Ascending aorta (tissue), 2 donors: ENCODE measurements around the gene PARP4. TPM values are rescaled to one million over a fixed set of nuclear protein-coding genes. Genes with fewer than 3 reads are reported as not detected.
"Not testable (repeated sequence)": the region's sequence is repeated elsewhere in the genome, so short reads cannot be mapped to it uniquely, and the experiment has no call there.

ENCODE experiments used
- DNase-seq, 2 donors: peaks; one replicate each; pipeline ENCODE4 v3.0.0-alpha.2; 2019; ENCODE audit warnings: low spot score in 2 of 2
- H3K27ac ChIP-seq, 2 donors: fragments of 200-600 bp; sonication (generic); one replicate each; pipeline ENCODE4 v1.5.1; 2016 to 2017; ENCODE audit warnings: mild to moderate bottlenecking in 1 of 2
- H3K27me3 ChIP-seq: fragments of 200-600 bp; sonication (generic); one replicate; pipeline ENCODE4 v1.5.1; 2017
- H3K36me3 ChIP-seq, 2 donors: fragments of 200-600 bp; sonication (generic); one replicate each; pipeline ENCODE4 v1.5.1; 2016
- H3K4me1 ChIP-seq, 2 donors: fragments of 200-600 bp; sonication (generic); one replicate each; pipeline ENCODE4 v1.5.1; 2016 to 2017; ENCODE audit warnings: mild to moderate bottlenecking in 1 of 2
- H3K4me3 ChIP-seq, 2 donors: fragments of 200-600 bp; sonication (generic); one replicate each; pipeline ENCODE4 v1.5.1; 2016 to 2017; ENCODE audit warnings: mild to moderate bottlenecking in 1 of 2
- H3K9me3 ChIP-seq, 2 donors: fragments of 200-600 bp; sonication (generic); one replicate each; pipeline ENCODE4 v1.5.1; 2016
- CTCF ChIP-seq, 3 experiments: fragments of 200-600 bp in 2 of 3; fragments of 450-650 bp in 1 of 3; sonication (generic) in 2 of 3; IDR thresholded peaks; one replicate each; pipeline ENCODE4 v1.5.1; 2016 to 2019; ENCODE audit warnings: antibody characterized with exemption in 3 of 3, mild to moderate bottlenecking in 1 of 3, moderate library complexity in 1 of 3
- intact Hi-C: fragments of 100-400 bp; cut with DNase I; formaldehyde crosslinking; loops from one replicate; pipeline ENCODE4 v1.15.1; 2023
- total RNA-seq: library from RNA; depleted of rRNA; stranded (reverse); fragments of >200 nt; gene quantifications from one replicate; pipeline ENCODE4 v1.1.0, GENCODE V29; 2016

The PARP4 gene
- total RNA-seq, 1 donor from 2014 or later, result 15.8 TPM

- Histone ChIP-seq H3K36me3 (peaks cover 37 to 78% of the 10 kb centered on the region in 2 donors), H3K27ac (no peak overlapping the region), H3K4me1 (no peaks in the 10 kb centered on the region), H3K4me3 (no peak overlapping the region), H3K9me3 (no peaks in the 10 kb centered on the region), H3K27me3 (no peaks in the 10 kb centered on the region)
- no peak for DNase-seq
- intact Hi-C loops, result no loop called here
- no peak for TF ChIP-seq CTCF (IDR thresholded peaks at IDR 0.05)
Measured at GRCh38 chr13:24489721-24490120, 22.9 kb downstream of the PARP4 start.

- intact Hi-C loops, H3K4me1 ChIP-seq, H3K27me3 ChIP-seq, H3K27ac ChIP-seq, H3K4me3 ChIP-seq, H3K9me3 ChIP-seq, DNase-seq: not testable (repeated sequence)
- peaks cover 38 to 72% of the 10 kb centered on the region in 2 donors for H3K36me3 ChIP-seq
Measured at GRCh38 chr13:24488092-24488491, 24.5 kb downstream of the PARP4 start.

GRCh38 chr13:24486017-24486657 lies 26.4 kb downstream of the PARP4 start:
- H3K4me1 ChIP-seq, intact Hi-C loops, H3K4me3 ChIP-seq, H3K9me3 ChIP-seq, H3K27ac ChIP-seq, DNase-seq, H3K27me3 ChIP-seq: not testable (repeated sequence)
- peaks cover 41 to 70% of the 10 kb centered on the region in 2 donors for H3K36me3 ChIP-seq

- DNase-seq, result no peak
- H3K27me3 ChIP-seq, result no peaks in the 10 kb centered on the region
- peaks cover 26 to 62% of the 10 kb centered on the region in 2 donors for H3K36me3 ChIP-seq
- intact Hi-C loops, result no loop called here
- TF ChIP-seq CTCF (IDR thresholded peaks at IDR 0.05), result no peak
- no peaks in the 10 kb centered on the region for H3K4me1 ChIP-seq
- no peak overlapping the region for H3K27ac ChIP-seq
- no peak overlapping the region for H3K4me3 ChIP-seq
- no peaks in the 10 kb centered on the region for H3K9me3 ChIP-seq
Measured at GRCh38 chr13:24473686-24474085, 38.9 kb downstream of the PARP4 start.

- H3K4me1 ChIP-seq, H3K27ac ChIP-seq: not testable (repeated sequence)
- peaks cover 24 to 61% of the 10 kb centered on the region in 2 donors for H3K36me3 ChIP-seq
Measured at GRCh38 chr13:24472129-24472528, 40.4 kb downstream of the PARP4 start.

GRCh38 chr13:24463078-24463477 lies 49.5 kb downstream of the PARP4 start:
- intact Hi-C loops, result no loop called here
- no peak for DNase-seq
- Histone ChIP-seq H3K9me3 (no peaks in the 10 kb centered on the region), H3K36me3 (peaks cover 17 to 36% of the 10 kb centered on the region in 2 donors), H3K4me3 (no peak overlapping the region), H3K4me1 (no peaks in the 10 kb centered on the region), H3K27ac (no peak overlapping the region), H3K27me3 (no peaks in the 10 kb centered on the region)
- no peak for TF ChIP-seq CTCF (IDR thresholded peaks at IDR 0.05)

More at GRCh38 chr13:24472129-24472528, 40.4 kb downstream of the PARP4 start:
- H3K4me3 ChIP-seq, H3K27me3 ChIP-seq, intact Hi-C loops, DNase-seq, H3K9me3 ChIP-seq: not testable (repeated sequence)

- Histone ChIP-seq H3K4me3 (no peak overlapping the region), H3K36me3 (peaks cover 19 to 50% of the 10 kb centered on the region in 2 donors), H3K27me3 (no peaks in the 10 kb centered on the region), H3K27ac (no peak overlapping the region), H3K4me1 (no peaks in the 10 kb centered on the region), H3K9me3 (no peaks in the 10 kb centered on the region)
- intact Hi-C loops, result no loop called here
- no peak for TF ChIP-seq CTCF (IDR thresholded peaks at IDR 0.05)
- DNase-seq, result no peak
Measured at GRCh38 chr13:24460256-24460655, 52.3 kb downstream of the PARP4 start.
